GM21717 (cell line): ENCODE data around the gene SNAPC4.
"Not testable (repeated sequence)": the region's sequence is repeated elsewhere in the genome, so short reads cannot be mapped to it uniquely, and the experiment has no call there.

Experiments used
- ATAC-seq: cut with Tn5 transposase; IDR thresholded peaks from one replicate; pipeline ENCODE4 v1.9.1; 2021; ENCODE audit warnings: mild to moderate bottlenecking, moderate library complexity; ENCODE audit not compliant: unreplicated experiment

SNAPC4 gene

GRCh38 chr9:136358016-136358415 lies 42.0 kb downstream of the SNAPC4 start:
- ATAC-seq = no peak

GRCh38 chr9:136357202-136357725 lies 42.7 kb downstream of the SNAPC4 start:
- no peak for ATAC-seq

GRCh38 chr9:136355616-136356557 lies 44.1 kb downstream of the SNAPC4 start:
- ATAC-seq = no peak

DNA sequence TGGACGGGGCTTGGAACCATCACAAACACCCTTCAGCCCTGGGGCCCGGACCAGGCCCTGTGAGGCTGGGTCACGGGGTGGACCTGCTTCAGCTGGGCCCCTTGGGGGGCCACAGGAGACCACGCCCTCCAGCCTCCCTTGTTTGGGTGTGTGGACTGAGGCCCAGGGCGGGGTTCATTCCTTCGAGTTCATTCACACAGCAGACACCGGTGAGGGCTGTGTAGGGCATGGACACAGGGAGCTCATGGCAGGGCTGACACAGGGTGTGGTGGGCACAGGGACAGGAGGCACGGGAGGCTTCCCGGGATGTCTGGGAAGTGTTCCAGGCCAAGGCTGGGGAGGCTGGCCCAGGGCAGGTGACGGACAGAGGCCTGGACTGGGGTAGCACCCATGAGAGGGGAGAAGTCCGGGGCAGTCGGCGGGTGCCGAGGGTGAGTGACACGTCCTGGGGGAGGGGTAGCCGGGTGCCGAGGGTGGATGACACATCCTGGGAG lies 45.3 kb downstream of the SNAPC4 start:
- ATAC-seq = no peak

DNA sequence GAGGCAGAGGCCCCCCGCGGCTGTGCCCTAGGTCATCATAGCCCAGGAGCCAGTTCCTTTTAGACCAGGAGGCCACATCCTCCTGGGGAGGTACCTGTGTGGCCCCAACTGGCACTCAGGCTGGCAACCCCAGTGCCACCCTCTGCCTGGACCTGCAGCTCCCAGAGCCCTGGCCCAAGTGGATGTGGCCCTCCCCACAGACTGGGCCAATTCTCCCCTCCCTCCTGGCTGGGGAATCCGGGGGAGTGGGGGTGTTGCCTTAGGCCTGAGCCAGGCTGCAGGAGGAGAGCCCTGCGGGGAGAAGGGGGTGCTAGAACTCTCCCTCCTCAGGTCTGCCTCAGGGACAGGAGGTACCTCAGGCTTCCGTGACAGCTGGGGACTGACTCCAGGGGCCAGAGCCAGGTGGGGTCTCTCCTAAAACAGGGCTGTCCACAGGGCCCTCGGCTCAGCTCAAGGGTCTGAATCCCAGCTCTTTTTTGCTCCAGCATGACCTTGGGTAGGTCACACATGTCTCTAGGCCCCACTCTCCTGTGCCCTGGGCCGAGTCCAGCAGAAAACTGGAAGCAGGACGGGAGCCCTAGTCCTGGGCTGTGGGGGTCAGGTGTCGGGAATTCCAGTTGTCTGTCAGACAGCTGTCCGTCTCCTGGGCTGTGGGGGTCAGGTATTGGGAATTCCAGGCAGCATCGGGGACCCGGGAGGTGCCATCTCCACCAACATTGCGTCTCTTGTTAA lies 46.0 kb downstream of the SNAPC4 start:
- ATAC-seq = no peak

GRCh38 chr9:136353088-136353487 lies 46.9 kb downstream of the SNAPC4 start:
- ATAC-seq = no peak

- ATAC-seq = no peak
Measured at GRCh38 chr9:136352682-136353081, 47.3 kb downstream of the SNAPC4 start.

DNA sequence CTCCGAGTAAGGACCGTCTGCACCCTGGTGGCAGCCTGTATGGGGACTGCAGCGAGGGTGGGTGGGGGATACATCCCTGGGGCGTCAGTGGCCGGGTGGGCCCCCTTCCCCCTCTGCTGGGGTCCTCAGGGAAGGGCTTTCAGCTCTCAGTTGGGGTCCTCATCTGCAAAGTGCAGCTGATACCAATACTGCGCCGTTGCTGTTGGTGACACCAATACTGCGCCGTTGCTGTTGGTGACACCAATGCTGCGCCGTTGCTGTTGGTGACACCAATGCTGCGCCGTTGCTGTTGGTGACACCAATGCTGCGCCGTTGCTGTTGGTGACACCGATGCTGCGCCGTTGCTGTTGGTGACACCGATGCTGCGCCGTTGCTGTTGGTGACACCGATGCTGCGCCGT lies 48.1 kb downstream of the SNAPC4 start:
- ATAC-seq = not testable (repeated sequence)

DNA sequence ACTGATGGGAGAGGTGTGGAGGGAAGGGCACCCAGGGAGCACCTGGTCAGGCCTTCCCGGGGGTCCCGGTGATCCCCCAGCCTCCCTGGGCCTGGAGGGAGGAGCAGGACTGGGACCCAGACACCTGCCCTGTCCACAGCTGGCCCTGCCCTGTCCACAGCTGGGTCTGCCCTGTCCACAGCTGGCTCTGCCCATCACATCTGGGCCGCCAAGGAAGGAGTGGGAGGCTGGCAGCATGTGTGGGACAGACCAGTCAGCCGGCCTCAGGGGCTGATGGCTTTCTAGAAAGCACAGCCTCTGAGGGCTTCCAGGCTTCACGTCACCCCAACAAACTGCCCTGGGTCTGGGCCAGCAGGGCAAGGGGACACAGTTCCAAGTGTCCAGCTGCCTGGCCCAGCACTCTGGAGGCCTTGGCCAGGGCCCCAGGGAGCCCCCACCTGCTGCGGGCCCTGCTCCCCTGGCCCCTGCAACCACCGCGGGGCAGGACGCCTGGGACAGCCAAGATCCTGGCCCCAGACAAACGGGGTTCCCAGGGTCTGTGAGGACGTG lies 48.6 kb downstream of the SNAPC4 start:
- no peak for ATAC-seq
